C4-2B (cell line): ENCODE measurements around the gene RCHY1.

Experiments
- CTCF ChIP-seq: fragments of 450-650 bp; conservative IDR thresholded peaks from 2 replicates; pipeline ENCODE4 v1.5.1; 2017; ENCODE audit warnings: mild to moderate bottlenecking
- ZFX ChIP-seq: fragments of 450-650 bp; IDR thresholded peaks from 2 replicates; pipeline ENCODE4 v1.6.1; 2017

GRCh38 chr4:75484190-75484589, 30.0 kb downstream of the RCHY1 start:
- TF ChIP-seq CTCF (no peak), ZFX (no peak)
